ENCODE measurements around the gene MED20.

- TF ChIP-seq POLR2A (IDR thresholded peaks at IDR 0.05; ENCODE audit: low read depth, low read length) (no peak), TAF1 (IDR thresholded peaks at IDR 0.05; ENCODE audit: borderline replicate concordance, low read depth, low read length) (no peak)
These were observed 43.8 kb downstream of the MED20 start for GRCh38 chr6:41877051-41877680.

Data from GM12892 (cell line).